Uterus (tissue), 4 donors: ENCODE measurements around the gene CAMTA1. TPM values are rescaled to one million over a fixed set of nuclear protein-coding genes. Genes with fewer than 3 reads are reported as not detected.

ENCODE experiments used
- DNase-seq, 2 donors: peaks; one replicate each; pipeline ENCODE4 v3.0.0-alpha.2; 2019 to 2020
- H3K27ac ChIP-seq, 2 donors: fragments of 200-600 bp; sonication (generic); 1 replicate in 1 of 2; 2 replicates in 1 of 2; pipeline ENCODE4 v1.5.1; 2016 to 2018
- H3K27me3 ChIP-seq, 2 donors: fragments of 200-600 bp; sonication (generic); one replicate each; pipeline ENCODE4 v1.5.1; 2018 to 2019; ENCODE audit warnings: control low read depth in 1 of 2
- H3K36me3 ChIP-seq, 2 donors: fragments of 200-600 bp; sonication (generic); one replicate each; pipeline ENCODE4 v1.5.1; 2019; ENCODE audit warnings: control low read depth in 1 of 2
- H3K4me1 ChIP-seq, 2 donors: fragments of 200-600 bp; sonication (generic); one replicate each; pipeline ENCODE4 v1.5.1; 2018 to 2019; ENCODE audit warnings: control low read depth in 1 of 2
- H3K4me3 ChIP-seq, 2 donors: fragments of 200-600 bp; sonication (generic); 1 replicate in 1 of 2; 2 replicates in 1 of 2; pipeline ENCODE4 v1.5.1; 2018 to 2019; ENCODE audit warnings: mild to moderate bottlenecking in 1 of 2
- H3K9me3 ChIP-seq, 2 donors: fragments of 200-600 bp; sonication (generic); one replicate each; pipeline ENCODE4 v1.5.1; 2019; ENCODE audit warnings: control low read depth in 1 of 2
- CTCF ChIP-seq, 4 experiments: fragments of 200-600 bp in 2 of 4; fragments of 450-650 bp in 2 of 4; sonication (generic) in 2 of 4; IDR thresholded peaks; one replicate each; pipeline ENCODE4 v1.5.1; 2016 to 2019; ENCODE audit warnings: antibody characterized with exemption in 4 of 4, mild to moderate bottlenecking in 2 of 4, moderate library complexity in 1 of 4
- POLR2A ChIP-seq, 2 donors: fragments of 450-650 bp; IDR thresholded peaks; one replicate each; pipeline ENCODE4 v1.6.1; 2016; ENCODE audit warnings: antibody characterized with exemption in 2 of 2, mild to moderate bottlenecking in 1 of 2, moderate library complexity in 1 of 2
- intact Hi-C: fragments of 100-400 bp; cut with DNase I; formaldehyde crosslinking; loops from one replicate; pipeline ENCODE4 v1.15.1; 2023; ENCODE audit warnings: low total_unique reads
- total RNA-seq, 4 donors: library from RNA; depleted of rRNA in 3 of 4; stranded (reverse); fragments of >200 nt in 3 of 4; gene quantifications; one replicate each; pipeline versions ENCODE4 v1.1.0 to v1.2.4, GENCODE V29; 2014 to 2023
- donor health status: DM: yes; HTN: yes; CAD: no.

Gene CAMTA1
- total RNA-seq, 4 donors from 2014 or later: 29.7 to 427 (median 64.8) TPM

GRCh38 chr1:7543718-7544090, 758.5 kb downstream of the CAMTA1 start:
- peak overlapping the region in 1 of 2 donors; percentile 27 for H3K27ac ChIP-seq
- no peaks in the 10 kb centered on the region for H3K36me3 ChIP-seq
- intact Hi-C loops: no loop called here
- no peak overlapping the region for H3K4me3 ChIP-seq
- no peak for DNase-seq
- TF ChIP-seq POLR2A (IDR thresholded peaks at IDR 0.05): no peak
- TF ChIP-seq CTCF (IDR thresholded peaks at IDR 0.05): no peak
- no peaks in the 10 kb centered on the region for H3K27me3 ChIP-seq
- no peaks in the 10 kb centered on the region for H3K4me1 ChIP-seq
- no peaks in the 10 kb centered on the region for H3K9me3 ChIP-seq

GRCh38 chr1:7549277-7550161, 764.3 kb downstream of the CAMTA1 start:
- Histone ChIP-seq H3K27me3 (no peaks in the 10 kb centered on the region), H3K9me3 (no peaks in the 10 kb centered on the region), H3K4me1 (peaks cover 0 to 9% of the 10 kb centered on the region in 2 donors), H3K36me3 (no peaks in the 10 kb centered on the region), H3K27ac (no peak overlapping the region), H3K4me3 (no peak overlapping the region)
- DNase-seq: peak in 1 of 2 donors; percentile 31
- no peak for TF ChIP-seq POLR2A (IDR thresholded peaks at IDR 0.05)
- intact Hi-C loops: no loop called here

- no peak for TF ChIP-seq CTCF (IDR thresholded peaks at IDR 0.05)
- TF ChIP-seq POLR2A (IDR thresholded peaks at IDR 0.05): no peak
- H3K27me3 ChIP-seq: no peaks in the 10 kb centered on the region
- H3K4me3 ChIP-seq: no peak overlapping the region
- no peak for DNase-seq
- H3K9me3 ChIP-seq: no peaks in the 10 kb centered on the region
- peaks cover 0 to 9% of the 10 kb centered on the region in 2 donors for H3K4me1 ChIP-seq
- H3K27ac ChIP-seq: no peak overlapping the region
- intact Hi-C loops: no loop called here
- no peaks in the 10 kb centered on the region for H3K36me3 ChIP-seq
Observed at GRCh38 chr1:7550261-7550865, 765.1 kb downstream of the CAMTA1 start.

- TF ChIP-seq POLR2A (IDR thresholded peaks at IDR 0.05) (no peak), CTCF (IDR thresholded peaks at IDR 0.05) (no peak)
- DNase-seq: no peak
- H3K4me3 ChIP-seq: no peak overlapping the region
- H3K9me3 ChIP-seq: no peaks in the 10 kb centered on the region
- H3K27ac ChIP-seq: no peak overlapping the region
- H3K36me3 ChIP-seq: no peaks in the 10 kb centered on the region
- H3K27me3 ChIP-seq: no peaks in the 10 kb centered on the region
- H3K4me1 ChIP-seq: peaks cover 0 to 9% of the 10 kb centered on the region in 2 donors
- intact Hi-C loops: no loop called here
Observed at GRCh38 chr1:7550981-7551380, 765.7 kb downstream of the CAMTA1 start.

- no peak overlapping the region for H3K27ac ChIP-seq
- intact Hi-C loops: no loop called here
- H3K36me3 ChIP-seq: no peaks in the 10 kb centered on the region
- peaks cover 0 to 9% of the 10 kb centered on the region in 2 donors for H3K4me1 ChIP-seq
- no peak for DNase-seq
- no peaks in the 10 kb centered on the region for H3K9me3 ChIP-seq
- H3K4me3 ChIP-seq: no peak overlapping the region
- no peak for TF ChIP-seq POLR2A (IDR thresholded peaks at IDR 0.05)
- no peak for TF ChIP-seq CTCF (IDR thresholded peaks at IDR 0.05)
- H3K27me3 ChIP-seq: no peaks in the 10 kb centered on the region
Observed at GRCh38 chr1:7551442-7551841, 766.2 kb downstream of the CAMTA1 start.
